CD1c-positive myeloid dendritic cell (primary cell): ENCODE results near the gene BET1L.
"Not testable (repeated sequence)": the region's sequence is repeated elsewhere in the genome, so short reads cannot be mapped to it uniquely, and the experiment has no call there.

Experiments
- DNase-seq: peaks from one replicate; pipeline ENCODE4 v3.0.0-alpha.2; 2016; ENCODE audit errors: extremely low spot score

The BET1L gene

DNA sequence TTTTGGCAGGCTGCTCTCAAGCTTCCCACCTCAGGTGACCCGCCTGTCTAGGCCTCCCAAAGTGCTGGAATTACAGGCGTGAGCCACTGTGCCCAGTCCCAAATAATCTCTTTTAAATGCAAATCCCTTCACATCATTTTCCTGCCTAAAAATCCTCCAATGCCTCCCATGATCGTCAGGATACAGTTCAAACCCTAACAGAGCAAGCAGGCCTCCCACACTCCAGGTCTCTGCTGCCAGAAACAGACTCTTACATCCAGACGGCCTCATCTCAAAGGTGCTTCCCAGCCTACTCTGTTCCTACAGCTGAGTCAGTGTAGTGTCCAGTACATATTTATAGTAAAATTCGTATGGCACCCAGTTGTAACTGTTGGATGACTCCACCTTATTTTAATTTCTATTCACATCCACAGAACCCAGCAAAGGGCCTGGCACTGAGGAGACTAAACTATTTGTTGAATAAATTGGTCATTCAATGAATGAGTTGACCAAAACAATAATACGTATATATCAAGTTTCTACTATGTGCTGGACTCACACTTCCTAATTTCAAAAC, 20.7 kb upstream of the BET1L start:
- DNase-seq: no peak

DNA sequence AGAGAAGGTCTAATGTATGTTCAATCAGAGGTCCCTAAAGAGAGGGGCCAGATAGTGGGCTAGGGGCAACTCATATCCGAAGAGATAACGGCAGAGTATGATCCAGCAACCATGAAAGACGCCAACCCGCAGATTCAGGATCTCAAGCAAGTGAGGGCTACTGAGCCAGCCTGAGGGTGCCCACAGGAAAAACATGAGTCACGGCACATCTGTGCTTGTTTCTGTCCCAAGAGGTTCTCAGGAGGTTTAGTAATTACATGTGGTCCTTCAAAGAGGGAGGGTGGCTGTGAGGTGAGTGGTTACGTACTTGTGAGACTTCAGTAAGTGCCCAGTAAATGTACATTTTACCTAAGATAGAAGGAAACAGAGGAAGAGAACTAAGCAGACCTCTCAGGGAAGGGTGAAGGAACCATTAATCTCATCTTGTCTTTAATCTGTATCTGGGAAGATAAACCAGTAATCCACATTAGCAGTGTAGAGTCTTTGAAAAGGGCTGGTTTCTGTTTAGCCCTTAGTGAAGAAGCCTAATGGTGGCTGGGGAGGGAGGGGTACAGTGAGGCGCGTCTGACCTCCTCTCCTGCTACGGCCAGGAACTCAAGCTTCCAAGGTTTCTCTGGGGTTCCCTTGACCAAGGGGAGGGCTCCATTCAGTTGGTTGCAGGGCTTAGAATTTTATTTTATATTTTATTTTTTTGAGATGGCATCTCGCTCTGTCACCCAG, 18.7 kb upstream of the BET1L start:
- DNase-seq: no peak

DNA sequence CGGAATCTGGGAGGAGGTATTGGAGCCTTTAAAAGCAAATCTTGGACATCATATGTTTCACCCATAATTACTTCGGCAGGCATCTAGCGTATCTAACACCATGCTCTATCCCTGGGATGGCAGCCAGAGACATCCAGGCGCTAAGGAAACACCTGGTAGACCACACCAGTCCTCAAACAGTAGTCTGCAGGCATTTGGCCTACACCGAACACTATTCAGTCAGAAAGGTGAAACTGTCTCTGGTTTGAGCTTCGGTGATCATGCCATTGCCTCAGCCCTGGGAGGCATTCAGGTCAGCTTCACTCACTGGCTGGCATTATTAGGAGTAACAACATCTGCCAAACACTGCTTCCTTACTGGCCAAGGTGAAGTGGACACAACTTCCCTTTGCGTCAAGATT, 17.2 kb upstream of the BET1L start:
- no peak for DNase-seq

DNA sequence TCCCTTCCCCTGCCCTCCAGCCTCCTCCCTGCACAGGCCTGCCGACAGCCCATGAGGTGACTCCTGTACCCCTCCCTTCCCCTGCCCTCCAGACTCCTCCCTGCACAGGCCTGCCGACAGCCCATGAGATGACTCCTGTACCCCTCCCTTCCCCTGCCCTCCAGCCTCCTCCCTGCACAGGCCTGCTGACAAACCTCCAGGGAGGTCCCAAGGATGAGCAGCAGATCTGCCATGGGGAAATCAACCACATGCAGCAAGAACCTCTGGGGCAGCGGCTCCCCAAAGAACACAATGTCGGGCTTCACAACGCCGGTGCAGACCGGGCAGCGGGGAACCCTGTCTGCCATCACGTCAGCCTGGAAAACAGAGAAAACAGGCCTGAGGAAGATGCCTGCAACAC, 16.7 kb upstream of the BET1L start:
- DNase-seq: no peak

DNA sequence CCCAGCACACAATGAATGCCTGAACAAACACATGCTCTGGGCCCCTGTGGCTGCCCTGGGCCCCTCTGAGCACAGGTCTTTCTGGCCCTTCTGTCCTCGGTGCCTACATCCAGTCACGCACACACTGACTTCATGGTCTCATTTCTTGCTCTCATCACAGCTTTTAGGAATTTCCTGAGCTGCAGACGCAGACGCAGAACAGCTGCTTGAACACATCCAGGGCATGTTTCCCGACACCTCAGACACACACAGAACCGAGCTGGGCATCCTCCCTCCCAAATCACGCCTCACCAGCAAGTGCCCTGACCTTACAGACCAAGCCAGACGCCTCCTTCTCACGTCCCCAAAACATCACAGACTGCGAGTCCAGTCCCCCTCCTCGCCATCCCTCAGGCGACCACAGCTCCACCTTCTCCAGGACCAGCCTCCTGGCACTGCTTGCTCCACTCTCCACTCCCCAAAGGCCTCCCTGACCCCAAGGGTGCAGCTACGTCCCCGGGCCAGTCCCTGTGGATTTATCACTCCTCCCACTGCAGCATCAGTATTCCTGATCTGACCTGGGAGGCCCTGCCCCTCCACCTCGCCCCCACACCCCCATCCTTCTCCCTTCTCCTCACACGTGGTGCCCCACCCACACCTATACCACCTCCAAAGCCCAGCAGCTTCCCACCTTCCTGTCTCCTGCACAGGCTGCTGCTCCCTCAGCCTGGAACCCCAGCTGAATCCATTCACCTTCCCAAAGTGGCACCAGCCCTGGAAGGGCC, 16.0 kb upstream of the BET1L start:
- no peak for DNase-seq

DNA sequence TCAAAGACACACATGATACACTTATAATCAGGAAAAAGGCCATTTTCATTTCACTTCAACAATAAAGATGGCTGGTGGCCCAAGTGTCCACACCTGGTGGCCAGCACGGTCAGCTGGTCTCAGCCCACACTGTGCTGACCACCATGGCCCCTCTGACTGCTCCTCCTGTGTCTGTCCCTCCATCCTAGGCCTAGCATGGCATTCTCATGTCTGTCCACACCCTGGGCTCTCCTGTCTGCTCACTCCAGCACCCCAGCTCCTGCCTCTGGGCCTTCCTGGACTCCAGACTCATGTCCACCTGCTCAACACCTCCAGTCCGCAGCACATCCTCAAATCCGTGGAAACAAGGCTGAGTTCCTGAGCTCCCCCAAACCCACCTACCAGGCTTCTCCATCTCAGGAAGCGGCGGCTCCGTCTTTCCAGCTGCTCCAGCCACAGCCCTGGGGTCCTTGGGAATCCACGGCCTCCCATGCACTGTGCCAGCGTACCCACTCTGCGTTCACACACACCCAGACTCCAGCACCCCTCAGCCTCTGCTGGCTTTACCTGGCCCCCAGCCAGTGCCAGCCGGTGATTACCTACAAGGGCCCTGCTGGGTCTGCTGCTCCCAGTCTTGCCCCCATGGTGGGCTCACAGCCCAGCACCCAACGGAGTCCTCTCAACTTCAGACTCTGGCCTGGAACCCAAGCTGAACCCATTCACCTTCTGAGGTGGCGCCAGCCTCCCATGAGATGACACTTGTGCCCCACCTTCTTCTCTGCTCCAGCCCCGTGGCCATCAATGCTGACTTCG, 15.0 kb upstream of the BET1L start:
- no peak for DNase-seq

DNA sequence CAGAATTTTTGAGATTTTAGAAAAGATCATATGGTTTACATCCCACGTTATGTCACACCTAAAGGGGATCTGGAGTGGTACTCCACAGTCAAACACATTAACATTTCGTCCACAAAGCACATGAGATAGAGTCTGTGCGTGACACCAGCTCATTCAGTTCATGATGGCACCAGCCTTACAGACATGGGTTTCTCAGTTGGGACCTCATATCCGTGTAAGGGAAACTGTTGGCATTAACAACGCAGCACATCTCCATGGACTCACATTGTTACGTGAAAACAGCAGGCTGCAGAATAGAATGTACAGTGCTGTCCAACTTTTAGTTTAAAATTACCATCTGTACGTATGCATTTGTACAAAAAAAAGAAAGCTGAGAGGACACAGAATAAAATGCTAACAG, 14.3 kb upstream of the BET1L start:
- DNase-seq: no peak

DNA sequence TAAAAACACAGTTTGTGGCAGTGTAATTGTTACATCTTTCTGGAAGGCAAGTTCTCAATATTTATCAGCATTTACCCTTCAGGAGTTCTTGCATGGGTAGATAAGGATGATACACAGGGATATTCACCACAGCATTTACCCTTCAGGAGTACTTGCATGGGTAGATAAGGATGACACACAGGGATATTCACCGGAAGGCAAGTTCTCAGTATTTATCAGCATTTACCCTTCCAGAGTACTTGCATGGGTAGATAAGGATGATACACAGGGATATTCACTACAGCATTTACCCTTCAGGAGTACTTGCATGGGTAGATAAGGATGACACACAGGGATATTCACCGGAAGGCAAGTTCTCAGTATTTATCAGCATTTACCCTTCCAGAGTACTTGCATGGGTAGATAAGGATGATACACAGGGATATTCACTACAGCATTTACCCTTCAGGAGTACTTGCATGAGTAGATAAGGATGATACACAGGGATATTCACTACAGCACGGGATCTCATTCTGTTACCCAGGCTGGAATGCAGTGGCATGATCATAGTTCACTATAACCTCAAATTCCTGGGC, 13.5 kb upstream of the BET1L start:
- not testable (repeated sequence) for DNase-seq

DNA sequence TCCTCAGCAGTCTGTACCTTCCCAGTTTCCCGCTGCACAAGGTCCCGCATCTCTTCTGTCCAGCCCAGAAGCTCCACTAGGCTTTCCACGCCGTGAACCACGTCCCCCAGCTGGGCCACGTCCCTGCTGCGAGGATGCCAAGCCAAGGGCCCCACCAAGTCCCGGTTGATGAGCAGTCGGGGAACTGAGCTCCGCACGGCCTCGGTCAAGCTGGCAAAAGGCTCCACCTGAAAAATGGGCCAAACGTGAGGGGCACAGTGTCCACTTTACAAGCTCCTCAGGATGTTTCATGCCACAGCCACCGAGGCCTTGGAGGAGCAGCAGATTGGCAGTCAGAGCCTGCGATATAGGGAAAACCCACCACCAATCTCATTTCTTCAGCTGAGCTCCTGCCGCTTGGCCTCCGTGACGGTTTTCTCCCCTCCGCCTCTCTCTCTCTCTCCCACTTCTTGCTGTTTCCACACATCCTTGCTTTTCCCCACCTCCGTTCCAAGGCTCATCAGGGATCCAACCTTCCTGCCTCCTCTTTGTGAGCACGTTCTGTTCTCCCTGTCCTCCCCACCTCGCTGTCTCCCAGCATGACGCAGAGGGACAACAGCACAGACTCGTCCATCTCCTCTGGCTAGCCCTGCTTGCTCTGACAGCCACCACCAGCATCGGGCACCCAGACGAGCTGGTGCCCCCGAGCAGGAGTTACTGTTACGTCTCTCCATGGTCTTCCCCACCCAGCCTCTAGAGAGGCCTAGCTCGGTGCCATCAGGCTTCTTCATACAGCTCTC, 11.8 kb upstream of the BET1L start:
- no peak for DNase-seq

DNA sequence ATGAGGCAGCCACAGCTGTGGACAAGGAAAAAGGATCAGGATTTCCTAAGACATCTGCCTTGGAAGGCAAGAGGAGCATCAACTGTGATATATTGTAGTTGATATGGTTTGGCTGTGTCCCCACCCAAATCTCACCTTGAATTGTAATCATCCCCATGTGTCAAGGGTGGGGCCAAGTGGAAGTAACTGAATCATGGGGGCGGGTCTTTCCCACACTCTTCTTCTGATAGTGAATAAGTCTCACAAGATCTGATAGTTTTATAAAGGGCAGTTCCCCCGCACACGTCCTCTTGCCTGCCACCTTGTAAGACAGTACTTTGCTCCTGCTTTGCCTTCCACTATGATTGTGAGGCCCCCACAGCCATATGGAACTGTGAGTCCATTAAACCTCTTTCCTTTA, 10.5 kb upstream of the BET1L start:
- DNase-seq: no peak

DNA sequence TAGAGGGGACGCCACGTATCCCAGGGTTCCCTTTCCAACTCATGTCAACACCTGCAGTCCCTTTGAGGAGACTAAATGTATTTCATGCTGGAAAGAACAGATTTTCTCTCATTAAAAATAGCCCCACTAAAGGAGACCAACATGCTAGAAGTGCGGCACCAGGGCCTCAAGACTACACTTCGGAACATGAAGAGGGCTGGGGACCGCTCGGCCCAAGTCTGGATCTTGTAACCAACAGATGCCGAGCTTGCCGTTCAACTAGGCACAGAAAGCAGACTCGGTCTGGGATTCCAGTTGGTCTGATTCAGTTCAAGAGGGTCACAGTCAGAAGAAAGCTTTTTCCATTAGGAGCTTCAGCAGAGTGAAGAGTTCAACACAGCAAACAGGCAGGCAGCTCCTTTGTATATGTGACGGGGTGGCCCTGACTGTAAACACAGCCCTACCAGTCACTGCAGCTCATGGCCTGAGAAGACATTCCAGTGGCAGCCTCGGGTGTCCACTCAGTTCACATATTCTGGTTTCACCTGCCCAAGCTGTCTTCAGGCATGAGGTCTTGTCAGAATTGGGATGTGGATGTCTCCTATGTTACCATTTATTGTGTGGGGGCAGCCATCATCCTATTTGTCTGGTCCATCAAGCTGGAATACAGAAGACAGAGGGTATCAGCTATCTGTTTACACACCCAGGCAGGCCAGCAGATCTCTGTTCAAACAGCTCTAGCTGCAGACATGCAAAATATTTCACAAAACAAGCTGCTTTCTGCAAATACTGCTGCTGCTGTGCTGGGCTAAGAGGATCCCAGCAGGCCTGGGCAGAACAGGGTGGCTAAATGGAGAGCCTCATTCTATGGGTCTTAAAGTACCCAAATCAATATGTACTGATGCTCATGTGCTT, 9.1 kb upstream of the BET1L start:
- DNase-seq: no peak

DNA sequence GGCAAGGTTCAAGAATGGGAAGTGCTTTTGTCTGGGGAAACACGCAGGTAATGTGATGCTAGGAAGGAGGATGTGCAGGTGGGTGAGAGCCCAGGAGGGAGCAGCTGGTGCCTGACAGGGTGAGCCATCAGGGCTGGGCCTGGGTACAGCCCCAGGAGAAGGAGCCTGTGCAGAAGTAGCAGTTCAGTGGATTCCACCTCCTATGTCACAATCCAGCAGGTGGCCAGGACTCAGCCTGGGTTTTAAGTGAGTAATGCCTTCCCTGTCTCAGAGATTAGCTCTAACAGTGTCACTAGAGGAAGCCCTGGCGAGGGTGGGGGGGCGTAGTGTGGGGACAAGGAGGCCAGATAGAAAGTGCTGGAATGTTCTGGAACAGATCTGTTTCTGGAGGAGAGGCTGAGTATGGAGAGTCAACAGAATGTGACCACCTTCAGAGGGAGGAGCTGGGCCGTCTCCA, 8.4 kb upstream of the BET1L start:
- no peak for DNase-seq

DNA sequence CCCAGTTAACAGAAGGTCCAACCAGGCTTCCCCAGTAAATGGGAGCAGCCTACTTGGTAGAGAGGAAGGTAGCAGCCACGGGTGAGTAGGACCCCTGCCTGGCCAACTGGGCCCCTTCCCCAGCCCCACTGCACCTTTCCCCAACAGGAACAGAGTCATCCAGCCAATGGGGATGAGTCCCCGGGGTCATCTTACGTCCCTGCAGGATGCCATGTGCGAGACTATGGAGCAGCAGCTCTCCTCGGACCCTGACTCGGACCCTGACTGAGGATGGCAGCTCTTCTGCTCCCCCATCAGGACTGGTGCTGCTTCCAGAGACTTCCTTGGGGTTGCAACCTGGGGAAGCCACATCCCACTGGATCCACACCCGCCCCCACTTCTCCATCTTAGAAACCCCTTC, 6.9 kb upstream of the BET1L start:
- no peak for DNase-seq

DNA sequence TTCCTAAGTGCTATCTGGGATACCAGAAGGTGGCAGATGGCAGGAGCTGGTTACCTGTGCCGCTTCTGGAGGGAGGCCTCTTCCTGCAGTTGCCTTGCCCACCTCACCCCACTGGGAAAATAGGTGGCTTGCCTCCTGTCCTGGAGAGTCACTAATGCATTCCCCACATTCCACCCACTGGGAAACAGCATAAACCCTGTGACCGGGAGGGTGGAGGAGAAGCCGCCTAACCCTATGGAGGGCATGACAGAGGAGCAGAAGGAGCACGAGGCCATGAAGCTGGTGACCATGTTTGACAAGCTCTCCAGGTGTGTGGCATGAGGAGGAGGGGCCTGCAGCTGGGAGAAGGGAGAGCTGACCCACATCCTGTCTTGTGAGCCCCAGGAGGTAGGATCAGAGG, 5.9 kb upstream of the BET1L start:
- no peak for DNase-seq

DNA sequence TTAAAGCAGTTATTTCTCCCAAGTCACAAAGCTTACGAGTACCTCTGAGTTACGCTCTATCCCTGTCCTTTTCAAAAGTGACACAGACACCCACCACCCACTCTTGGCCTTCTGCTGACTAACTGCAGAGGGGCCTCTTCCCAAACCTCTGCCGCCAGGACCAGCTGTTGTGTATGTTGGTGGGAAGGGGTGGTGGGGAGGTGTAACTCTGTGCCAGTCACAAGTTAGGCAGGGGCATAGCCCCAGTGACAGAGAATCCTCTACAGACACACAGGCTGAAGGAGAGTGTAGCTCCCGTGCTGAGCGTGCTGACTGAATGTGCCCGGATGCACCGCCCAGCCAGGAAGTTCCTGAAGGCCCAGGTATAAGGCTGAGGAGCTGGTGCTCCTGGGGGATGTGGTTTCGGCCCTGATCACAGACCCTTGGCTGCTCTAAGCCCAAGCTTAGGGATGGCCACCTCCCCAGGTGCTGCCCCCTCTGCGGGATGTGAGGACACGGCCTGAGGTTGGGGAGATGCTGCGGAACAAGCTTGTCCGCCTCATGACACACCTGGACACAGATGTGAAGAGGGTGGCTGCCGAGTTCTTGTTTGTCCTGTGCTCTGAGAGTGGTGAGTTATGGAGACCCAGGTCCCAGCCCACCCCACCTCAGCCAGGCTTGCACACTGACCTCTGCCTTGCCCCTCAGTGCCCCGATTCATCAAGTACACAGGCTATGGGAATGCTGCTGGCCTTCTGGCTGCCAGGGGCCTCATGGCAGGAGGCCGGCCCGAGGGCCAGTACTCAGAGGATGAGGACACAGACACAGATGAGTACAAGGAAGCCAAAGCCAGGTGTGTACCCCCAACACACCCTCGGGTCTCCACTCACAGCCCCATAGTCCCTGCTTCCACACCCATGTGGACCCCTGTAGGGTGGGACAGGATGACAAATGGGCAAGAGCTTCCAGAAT, 5.2 kb upstream of the BET1L start:
- no peak for DNase-seq

DNA sequence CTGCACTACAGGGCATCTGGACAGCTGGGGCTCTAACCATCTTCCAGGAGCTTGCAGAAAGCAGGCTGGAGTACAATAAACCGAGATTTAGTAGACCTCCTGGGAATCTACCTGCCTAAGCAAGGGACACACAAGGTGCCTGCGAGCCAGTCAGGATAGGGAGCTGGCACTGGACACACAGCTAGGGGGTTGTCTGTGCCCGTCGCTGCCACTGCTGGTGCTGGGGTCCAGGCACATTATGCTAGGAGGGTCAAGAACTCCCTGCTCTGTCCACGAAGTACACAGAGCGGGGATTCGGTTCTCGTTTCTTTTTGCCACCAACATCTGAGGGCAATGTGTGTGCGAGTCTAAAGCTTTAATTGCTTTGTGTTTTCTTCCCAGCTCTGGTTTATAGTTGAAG, 4.5 kb upstream of the BET1L start:
- DNase-seq: no peak

DNA sequence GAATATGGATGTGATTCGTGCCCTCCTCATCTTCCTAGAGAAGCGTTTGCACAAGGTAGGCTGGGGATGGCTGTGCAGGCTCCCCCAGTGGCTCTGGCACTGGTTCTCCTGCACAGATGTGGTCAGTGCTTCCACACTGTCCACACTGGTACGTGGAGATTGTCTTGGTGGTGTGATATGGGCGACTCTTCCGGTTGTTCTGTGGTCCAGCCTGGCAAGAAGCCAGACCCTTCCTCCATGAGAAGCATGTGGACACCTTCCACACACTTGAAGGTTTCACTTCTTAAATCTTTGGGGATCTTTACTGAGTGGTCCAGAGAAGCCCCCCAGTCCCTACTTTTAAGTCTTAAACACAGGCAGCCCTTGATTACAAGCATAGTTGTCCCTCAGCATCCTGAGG, 4.1 kb upstream of the BET1L start:
- DNase-seq: no peak

DNA sequence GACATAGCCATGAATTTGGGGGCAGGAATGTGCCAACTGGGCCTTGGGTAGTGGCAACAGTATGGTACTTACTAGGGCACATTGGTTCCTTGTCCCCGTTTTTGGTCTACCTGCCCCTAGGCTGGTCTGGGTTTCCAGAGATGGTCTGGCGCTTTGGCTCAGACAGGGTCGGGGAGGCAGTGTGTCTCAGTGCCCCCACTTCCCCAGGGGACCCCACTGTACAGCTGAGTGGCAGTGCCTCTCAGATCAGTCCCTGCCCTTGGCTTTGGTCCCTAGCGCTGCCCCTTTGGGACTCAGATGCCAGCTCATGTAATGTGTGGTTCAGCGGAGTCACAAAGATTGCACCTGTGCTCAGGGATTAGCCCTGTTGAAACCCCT, 3.6 kb upstream of the BET1L start:
- DNase-seq: no peak
